K562 (cell line): ENCODE data around the gene ARMH1. TPM values are rescaled to one million over a fixed set of nuclear protein-coding genes. Genes with fewer than 3 reads are reported as not detected.

ENCODE experiments used
- BRCA1 ChIP-seq, 2 experiments: fragments of 450-650 bp in 1 of 2; sonication (generic) in 1 of 2; formaldehyde crosslinking in 1 of 2; IDR thresholded peaks; 2 replicates each; pipeline versions ENCODE4 v1.5.0 to v1.6.1; 2017 to 2020; ENCODE audit warnings: mild to moderate bottlenecking in 1 of 2, missing genetic modification reagents in 1 of 2
- CEBPB ChIP-seq: fragments of 450-650 bp; IDR thresholded peaks from 2 replicates; pipeline ENCODE4 v1.6.1; 2016; ENCODE audit warnings: missing genetic modification characterization, missing compliant biosample characterization
- ELK1 ChIP-seq: sonication (generic); formaldehyde crosslinking; IDR thresholded peaks from 2 replicates; pipeline ENCODE4 v1.8.1; 2022; ENCODE audit warnings: missing genetic modification reagents
- HCFC1 ChIP-seq: IDR thresholded peaks from 2 replicates; pipeline ENCODE4 v1.6.1; 2012; ENCODE audit warnings: low read depth, low read length, improper control_type of control experiment
- L3MBTL2 ChIP-seq: fragments of 450-650 bp; IDR thresholded peaks from 2 replicates; pipeline ENCODE4 v1.6.1; 2016; ENCODE audit warnings: mild to moderate bottlenecking, moderate library complexity
- MNT ChIP-seq, 2 experiments: fragments of 450-650 bp; conservative IDR thresholded peaks; 2 replicates each; pipeline ENCODE4 v1.6.1; 2017; ENCODE audit warnings: mild to moderate bottlenecking in 2 of 2, moderate library complexity in 2 of 2
- RAD21 ChIP-seq, 2 experiments: fragments of 250-450 bp in 1 of 2; fragments of 450-650 bp in 1 of 2; sonication (Bioruptor Pico) in 1 of 2; formaldehyde crosslinking in 1 of 2; IDR thresholded peaks in 1 of 2; conservative IDR thresholded peaks in 1 of 2; 2 replicates each; pipeline versions ENCODE4 v1.4.0 to v1.8.0; 2020 to 2022; ENCODE audit warnings: mild to moderate bottlenecking in 2 of 2, moderate library complexity in 1 of 2
- RB1 ChIP-seq: fragments of 450-650 bp; IDR thresholded peaks from 2 replicates; pipeline ENCODE4 v1.6.1; 2017; ENCODE audit warnings: low read depth, mild to moderate bottlenecking
- SAFB2 ChIP-seq: fragments of 200-400 bp; formaldehyde crosslinking; IDR thresholded peaks from 2 replicates; pipeline ENCODE4 v1.6.1; 2018; ENCODE audit warnings: borderline replicate concordance, low read length, low read depth, moderate library complexity; ENCODE audit not compliant: severe bottlenecking
- SPI1 ChIP-seq: IDR thresholded peaks from 2 replicates; pipeline ENCODE4 v1.6.1; 2011; ENCODE audit warnings: low read depth, low read length, control low read depth, borderline replicate concordance
- TBL1XR1 ChIP-seq, 2 experiments: IDR thresholded peaks; 2 replicates each; pipeline ENCODE4 v1.6.1; 2012; ENCODE audit warnings: improper control_type of control experiment in 2 of 2, low read length in 2 of 2, mild to moderate bottlenecking in 1 of 2
- XRCC5 ChIP-seq: fragments of 200-400 bp; formaldehyde crosslinking; IDR thresholded peaks from 2 replicates; pipeline ENCODE4 v1.6.1; 2017; ENCODE audit warnings: low read depth, mild to moderate bottlenecking, low read length
- ZNF24 ChIP-seq: fragments of 450-650 bp; IDR thresholded peaks from 2 replicates; pipeline ENCODE4 v1.6.1; 2016
- ZNF644 ChIP-seq: fragments of 200-800 bp; sonication (Bioruptor generic); IDR thresholded peaks from 2 replicates; pipeline ENCODE4 v1.6.1; 2016; ENCODE audit warnings: low read depth, missing genetic modification characterization, missing compliant biosample characterization
- ZNF764 ChIP-seq: fragments of 250-450 bp; sonication (Bioruptor Pico); IDR thresholded peaks from 2 replicates; pipeline ENCODE4 v1.4.0; 2020; ENCODE audit warnings: low read depth, mild to moderate bottlenecking, moderate library complexity
- polyA plus RNA-seq, 8 experiments: library from polyadenylated mRNA; depleted of rRNA in 4 of 8; stranded (reverse) in 5 of 8; unstranded in 3 of 8; fragments of >200 nt; fragmentation: Nextera tagmentation in 2 of 8; fragmentation: Illumina TruSeq in 1 of 8; extraction: Ambion mirVana in 2 of 8; extraction: Trizol in 1 of 8; gene quantifications; 2 replicates each; pipeline versions ENCODE4 v1.2.1 to v1.2.3, GENCODE V29; 2011 to 2014; ENCODE audit warnings: inconsistent platforms in 1 of 8, missing spikeins in 1 of 8
- total RNA-seq, 7 experiments: library from RNA; depleted of rRNA in 6 of 7; stranded (reverse); fragments of >200 nt in 6 of 7; fragmentation: Illumina TruSeq in 2 of 7; extraction: Trizol in 2 of 7; gene quantifications; 2 replicates each; pipeline versions ENCODE4 v1.2.1 to v1.2.3, GENCODE V29; 2011 to 2021; ENCODE audit warnings: low replicate concordance in 1 of 7
- TF ChIP-seq, protein P1 (sequence below): fragments of 250-450 bp; sonication (Bioruptor Pico); IDR thresholded peaks from 2 replicates; pipeline ENCODE4 v1.8.0; 2022; ENCODE audit warnings: inconsistent platforms, mild to moderate bottlenecking, moderate library complexity, borderline replicate concordance
- TF ChIP-seq, protein P2 (sequence below), 3 experiments: fragments of 200-800 bp in 1 of 3; fragments of 250-450 bp in 1 of 3; fragments of 450-650 bp in 1 of 3; sonication (Bioruptor Pico) in 1 of 3; sonication (Bioruptor generic) in 1 of 3; formaldehyde crosslinking in 1 of 3; IDR thresholded peaks; 2 replicates each; pipeline versions ENCODE4 v1.6.1 to v1.8.0; 2016 to 2022; ENCODE audit warnings: mild to moderate bottlenecking in 2 of 3, missing genetic modification characterization in 2 of 3, missing compliant biosample characterization in 1 of 3, moderate library complexity in 1 of 3

The ARMH1 gene
- total and polyA plus RNA-seq, 9 of the 15 experiments (the other 6 are each of a cell fraction or from before 2014, with no cell fraction given), result 0.41 TPM; not detected in 8

- TF ChIP-seq ELK1, result no peak
- peak; percentile 57; the same call in 1 of the 2 replicates for TF ChIP-seq RB1
- no peak for TF ChIP-seq TBL1XR1 (IDR thresholded peaks at IDR 0.05; ENCODE audit: low read length in 2 of 2)
- peak; percentile 71 for TF ChIP-seq XRCC5
- 0 out of 2 replicates have a peak, but pooled peaks have one; percentile 16 for TF ChIP-seq L3MBTL2
- TF ChIP-seq SPI1, result peak; percentile 60
- no peak for TF ChIP-seq MNT (conservative IDR thresholded peaks at IDR 0.05)
- TF ChIP-seq, protein P1, sequence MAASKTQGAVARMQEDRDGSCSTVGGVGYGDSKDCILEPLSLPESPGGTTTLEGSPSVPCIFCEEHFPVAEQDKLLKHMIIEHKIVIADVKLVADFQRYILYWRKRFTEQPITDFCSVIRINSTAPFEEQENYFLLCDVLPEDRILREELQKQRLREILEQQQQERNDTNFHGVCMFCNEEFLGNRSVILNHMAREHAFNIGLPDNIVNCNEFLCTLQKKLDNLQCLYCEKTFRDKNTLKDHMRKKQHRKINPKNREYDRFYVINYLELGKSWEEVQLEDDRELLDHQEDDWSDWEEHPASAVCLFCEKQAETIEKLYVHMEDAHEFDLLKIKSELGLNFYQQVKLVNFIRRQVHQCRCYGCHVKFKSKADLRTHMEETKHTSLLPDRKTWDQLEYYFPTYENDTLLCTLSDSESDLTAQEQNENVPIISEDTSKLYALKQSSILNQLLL (CRISPR knock-in tag), result no peak
- no peak for TF ChIP-seq HCFC1
- no peak for TF ChIP-seq BRCA1 (IDR thresholded peaks at IDR 0.05)
- TF ChIP-seq BRCA1 (CRISPR knock-in tag; IDR thresholded peaks at IDR 0.05), result no peak
- no peak for TF ChIP-seq ZNF764
- TF ChIP-seq ZNF644 (tag), result no peak
- TF ChIP-seq SAFB2, result no peak
- TF ChIP-seq CEBPB (tag), result 0 out of 2 replicates have a peak, but pooled peaks have one; percentile 36
- TF ChIP-seq, protein P2, sequence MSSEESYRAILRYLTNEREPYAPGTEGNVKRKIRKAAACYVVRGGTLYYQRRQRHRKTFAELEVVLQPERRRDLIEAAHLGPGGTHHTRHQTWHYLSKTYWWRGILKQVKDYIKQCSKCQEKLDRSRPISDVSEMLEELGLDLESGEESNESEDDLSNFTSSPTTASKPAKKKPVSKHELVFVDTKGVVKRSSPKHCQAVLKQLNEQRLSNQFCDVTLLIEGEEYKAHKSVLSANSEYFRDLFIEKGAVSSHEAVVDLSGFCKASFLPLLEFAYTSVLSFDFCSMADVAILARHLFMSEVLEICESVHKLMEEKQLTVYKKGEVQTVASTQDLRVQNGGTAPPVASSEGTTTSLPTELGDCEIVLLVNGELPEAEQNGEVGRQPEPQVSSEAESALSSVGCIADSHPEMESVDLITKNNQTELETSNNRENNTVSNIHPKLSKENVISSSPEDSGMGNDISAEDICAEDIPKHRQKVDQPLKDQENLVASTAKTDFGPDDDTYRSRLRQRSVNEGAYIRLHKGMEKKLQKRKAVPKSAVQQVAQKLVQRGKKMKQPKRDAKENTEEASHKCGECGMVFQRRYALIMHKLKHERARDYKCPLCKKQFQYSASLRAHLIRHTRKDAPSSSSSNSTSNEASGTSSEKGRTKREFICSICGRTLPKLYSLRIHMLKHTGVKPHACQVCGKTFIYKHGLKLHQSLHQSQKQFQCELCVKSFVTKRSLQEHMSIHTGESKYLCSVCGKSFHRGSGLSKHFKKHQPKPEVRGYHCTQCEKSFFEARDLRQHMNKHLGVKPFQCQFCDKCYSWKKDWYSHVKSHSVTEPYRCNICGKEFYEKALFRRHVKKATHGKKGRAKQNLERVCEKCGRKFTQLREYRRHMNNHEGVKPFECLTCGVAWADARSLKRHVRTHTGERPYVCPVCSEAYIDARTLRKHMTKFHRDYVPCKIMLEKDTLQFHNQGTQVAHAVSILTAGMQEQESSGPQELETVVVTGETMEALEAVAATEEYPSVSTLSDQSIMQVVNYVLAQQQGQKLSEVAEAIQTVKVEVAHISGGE (CRISPR knock-in tag; IDR thresholded peaks at IDR 0.05), result no peak
- TF ChIP-seq RAD21 (CRISPR knock-in tag; conservative IDR thresholded peaks at IDR 0.05 in 1 of 2, IDR thresholded peaks at IDR 0.05 in 1 of 2), result peak; percentile 65 to 74
- no peak for TF ChIP-seq ZNF24
These were observed 40.5 kb downstream of the ARMH1 start (continued) for GRCh38 chr1:44714944-44715571.
